Hepatocyte (in vitro differentiated cells): Measurements from ENCODE around the gene NUBP1. TPM values are rescaled to one million over a fixed set of nuclear protein-coding genes. Genes with fewer than 3 reads are reported as not detected.
"Not testable (repeated sequence)": the region's sequence is repeated elsewhere in the genome, so short reads cannot be mapped to it uniquely, and the experiment has no call there.

Source experiments
- DNase-seq: peaks from one replicate; pipeline ENCODE4 v3.0.0-alpha.2; 2016; ENCODE audit warnings: low spot score
- H2AFZ ChIP-seq: fragments of 200-600 bp; sonication (generic); 2 replicates; pipeline ENCODE4 v1.6.0; 2016; ENCODE audit warnings: antibody characterized with exemption, mild to moderate bottlenecking
- H3K27ac ChIP-seq: fragments of 200-600 bp; sonication (generic); 2 replicates; pipeline ENCODE4 v1.5.1; 2016; ENCODE audit warnings: mild to moderate bottlenecking
- H3K27me3 ChIP-seq: fragments of 200-600 bp; sonication (generic); 2 replicates; pipeline ENCODE4 v1.6.1; 2016
- H3K36me3 ChIP-seq: fragments of 200-600 bp; sonication (generic); replicated peaks from 2 replicates; pipeline ENCODE4 v1.5.1; 2016; ENCODE audit warnings: low read depth; ENCODE audit not compliant: insufficient read depth
- H3K4me1 ChIP-seq: fragments of 200-600 bp; sonication (generic); 2 replicates; pipeline ENCODE4 v1.5.1; 2016; ENCODE audit warnings: mild to moderate bottlenecking, moderate library complexity; ENCODE audit not compliant: insufficient read depth
- H3K4me2 ChIP-seq: fragments of 200-600 bp; sonication (generic); 2 replicates; pipeline ENCODE4 v1.6.0; 2016
- H3K4me3 ChIP-seq: fragments of 200-600 bp; sonication (generic); 2 replicates; pipeline ENCODE4 v1.5.1; 2016; ENCODE audit warnings: mild to moderate bottlenecking
- H3K79me2 ChIP-seq: fragments of 200-600 bp; sonication (generic); 2 replicates; pipeline ENCODE4 v1.6.0; 2017; ENCODE audit warnings: mild to moderate bottlenecking
- H3K9me2 ChIP-seq: fragments of 200-600 bp; sonication (generic); replicated peaks from 2 replicates; pipeline ENCODE4 v1.6.0; 2017; ENCODE audit warnings: mild to moderate bottlenecking; ENCODE audit not compliant: insufficient read depth
- H3K9me3 ChIP-seq: fragments of 200-600 bp; sonication (generic); 2 replicates; pipeline ENCODE4 v1.5.1; 2016; ENCODE audit warnings: low read depth, mild to moderate bottlenecking
- H4K20me1 ChIP-seq: fragments of 200-600 bp; sonication (generic); 2 replicates; pipeline ENCODE4 v1.6.0; 2016; ENCODE audit warnings: mild to moderate bottlenecking; ENCODE audit not compliant: insufficient read depth, poor library complexity, severe bottlenecking
- EZH2 ChIP-seq: fragments of 200-600 bp; sonication (generic); IDR thresholded peaks from 2 replicates; pipeline ENCODE4 v1.6.1; 2016; ENCODE audit warnings: antibody characterized with exemption, mild to moderate bottlenecking, borderline replicate concordance
- EZH2phosphoT487 ChIP-seq: fragments of 200-600 bp; sonication (generic); IDR thresholded peaks from one replicate; pipeline ENCODE4 v1.6.1; 2018; ENCODE audit warnings: antibody characterized with exemption, mild to moderate bottlenecking, low read depth, moderate library complexity; ENCODE audit not compliant: unreplicated experiment, severe bottlenecking
- whole genome bisulfite sequencing: methylation state at CpG from one replicate; pipeline ENCODE4 v1.1.6; 2016; ENCODE audit warnings: low lambda C conversion rate; ENCODE audit errors: missing lambda C conversion rate; 5-methylcytosine and 5-hydroxymethylcytosine counted together
- polyA plus RNA-seq: library from polyadenylated mRNA; unstranded; fragments of >200 nt; fragmentation: Nextera tagmentation; extraction: Ambion mirVana; gene quantifications from 2 replicates; pipeline ENCODE4 v1.2.1, GENCODE V29; 2016
- total RNA-seq: library from RNA; depleted of rRNA; stranded (reverse); fragments of >200 nt; gene quantifications from 2 replicates; pipeline ENCODE4 v1.2.3, GENCODE V29; 2014
- TF ChIP-seq, protein P1 (sequence below): fragments of 200-600 bp; sonication (generic); IDR thresholded peaks from 2 replicates; pipeline ENCODE4 v1.5.1; 2016; ENCODE audit warnings: antibody characterized with exemption, mild to moderate bottlenecking; ENCODE audit not compliant: poor library complexity

NUBP1 gene
- total and polyA plus RNA-seq, 2 experiments from 2014 or later, result 25.6 to 31.7 TPM

GRCh38 chr16:10787304-10787703 is 43.7 kb downstream of the NUBP1 start:
- Histone ChIP-seq H3K9me2 (no peaks in the 10 kb centered on the region), H3K36me3 (no peaks in the 10 kb centered on the region), H2AFZ (no peak overlapping the region), H3K4me3 (no peak overlapping the region), H3K4me2 (no peak overlapping the region), H4K20me1 (no peaks in the 10 kb centered on the region), H3K4me1 (no peaks in the 10 kb centered on the region), H3K27ac (no peak overlapping the region), H3K27me3 (no peaks in the 10 kb centered on the region), H3K9me3 (no peaks in the 10 kb centered on the region), H3K79me2 (no peaks in the 10 kb centered on the region)
- no peak for DNase-seq
- WGBS, result 79% methylated on average over 5 of the region's 5 CpGs
- TF ChIP-seq EZH2phosphoT487 (no peak), EZH2 (no peak)
- TF ChIP-seq, protein P1, sequence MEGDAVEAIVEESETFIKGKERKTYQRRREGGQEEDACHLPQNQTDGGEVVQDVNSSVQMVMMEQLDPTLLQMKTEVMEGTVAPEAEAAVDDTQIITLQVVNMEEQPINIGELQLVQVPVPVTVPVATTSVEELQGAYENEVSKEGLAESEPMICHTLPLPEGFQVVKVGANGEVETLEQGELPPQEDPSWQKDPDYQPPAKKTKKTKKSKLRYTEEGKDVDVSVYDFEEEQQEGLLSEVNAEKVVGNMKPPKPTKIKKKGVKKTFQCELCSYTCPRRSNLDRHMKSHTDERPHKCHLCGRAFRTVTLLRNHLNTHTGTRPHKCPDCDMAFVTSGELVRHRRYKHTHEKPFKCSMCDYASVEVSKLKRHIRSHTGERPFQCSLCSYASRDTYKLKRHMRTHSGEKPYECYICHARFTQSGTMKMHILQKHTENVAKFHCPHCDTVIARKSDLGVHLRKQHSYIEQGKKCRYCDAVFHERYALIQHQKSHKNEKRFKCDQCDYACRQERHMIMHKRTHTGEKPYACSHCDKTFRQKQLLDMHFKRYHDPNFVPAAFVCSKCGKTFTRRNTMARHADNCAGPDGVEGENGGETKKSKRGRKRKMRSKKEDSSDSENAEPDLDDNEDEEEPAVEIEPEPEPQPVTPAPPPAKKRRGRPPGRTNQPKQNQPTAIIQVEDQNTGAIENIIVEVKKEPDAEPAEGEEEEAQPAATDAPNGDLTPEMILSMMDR, result no peak

DNA sequence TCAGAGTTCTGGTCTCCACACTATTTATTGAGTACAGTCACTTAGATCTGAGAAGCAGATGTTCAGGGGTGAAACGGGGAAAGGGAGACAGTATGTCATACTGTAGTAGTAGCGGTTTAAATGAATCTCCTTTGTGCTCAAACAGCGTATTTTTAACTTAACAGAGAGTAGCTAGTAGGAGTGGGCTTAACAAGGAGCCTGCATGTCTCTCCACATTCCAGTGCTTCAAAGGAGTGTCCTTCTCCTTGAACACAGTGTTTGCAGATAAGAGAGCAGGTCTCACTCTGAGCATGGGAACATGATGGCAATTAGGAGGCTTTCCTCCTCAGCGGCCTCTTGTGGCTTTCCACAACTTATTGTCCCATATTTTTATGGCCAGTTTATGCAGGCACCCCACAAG is 45.0 kb downstream of the NUBP1 start:
- 33% methylated on average over 4 of the region's 4 CpGs for WGBS
- not testable (repeated sequence) for H2AFZ ChIP-seq, H3K4me1 ChIP-seq, H3K36me3 ChIP-seq, H3K9me3 ChIP-seq, H3K4me3 ChIP-seq, H3K79me2 ChIP-seq, H3K9me2 ChIP-seq, H3K27me3 ChIP-seq, H4K20me1 ChIP-seq, H3K27ac ChIP-seq, DNase-seq, H3K4me2 ChIP-seq
- TF ChIP-seq, protein P1, result peak; percentile 4

- no peaks in the 10 kb centered on the region for H3K27me3 ChIP-seq
- no peak overlapping the region for H3K4me3 ChIP-seq
- WGBS, result 93% methylated on average over 4 of the region's 4 CpGs
- H3K9me2 ChIP-seq, result no peaks in the 10 kb centered on the region
- no peak overlapping the region for H3K27ac ChIP-seq
- no peaks in the 10 kb centered on the region for H4K20me1 ChIP-seq
- H3K9me3 ChIP-seq, result no peaks in the 10 kb centered on the region
- H3K79me2 ChIP-seq, result no peaks in the 10 kb centered on the region
- no peak for TF ChIP-seq EZH2
- TF ChIP-seq EZH2phosphoT487, result no peak
- TF ChIP-seq, protein P1, result no peak
- H3K36me3 ChIP-seq, result no peaks in the 10 kb centered on the region
- H3K4me1 ChIP-seq, result no peaks in the 10 kb centered on the region
- no peak overlapping the region for H2AFZ ChIP-seq
- DNase-seq, result no peak
- H3K4me2 ChIP-seq, result no peak overlapping the region
These were observed 47.4 kb downstream of the NUBP1 start for GRCh38 chr16:10791048-10791447.

GRCh38 chr16:10799736-10800135 is 56.1 kb downstream of the NUBP1 start:
- Histone ChIP-seq H3K9me2 (no peaks in the 10 kb centered on the region), H3K9me3 (no peaks in the 10 kb centered on the region), H3K4me2 (no peak overlapping the region), H3K79me2 (no peaks in the 10 kb centered on the region), H3K36me3 (no peaks in the 10 kb centered on the region), H3K4me1 (no peaks in the 10 kb centered on the region), H3K27me3 (no peaks in the 10 kb centered on the region), H2AFZ (no peak overlapping the region), H3K27ac (no peak overlapping the region), H3K4me3 (no peak overlapping the region), H4K20me1 (no peaks in the 10 kb centered on the region)
- no peak for DNase-seq
- TF ChIP-seq EZH2 (no peak), EZH2phosphoT487 (no peak)
- TF ChIP-seq, protein P1, result no peak
- 95% methylated on average over 3 of the region's 3 CpGs for WGBS
